ENCODE measurements around the gene RNPS1.
"Not testable (repeated sequence)": the region's sequence is repeated elsewhere in the genome, so short reads cannot be mapped to it uniquely, and the experiment has no call there.

RNPS1 gene

GRCh38 chr16:2244926-2245795 is 22.8 kb downstream of the RNPS1 start:
- in situ Hi-C loops (cut with HindIII; ENCODE audit: low sequenced_read_pairs): no loop called here
- DNase-seq (ENCODE audit: low read depth, low spot score): no peak
- no peak overlapping the region for H3K4me3 ChIP-seq (ENCODE audit: low read depth, low read length)
- TF ChIP-seq CTCF (IDR thresholded peaks at IDR 0.05; ENCODE audit: low read depth, low read length): no peak

GRCh38 chr16:2244301-2244700 is 23.6 kb downstream of the RNPS1 start:
- in situ Hi-C loops (cut with HindIII; ENCODE audit: low sequenced_read_pairs): no loop called here
- TF ChIP-seq CTCF (IDR thresholded peaks at IDR 0.05; ENCODE audit: low read depth, low read length): no peak
- no peak overlapping the region for H3K4me3 ChIP-seq (ENCODE audit: low read depth, low read length)
- DNase-seq (ENCODE audit: low read depth, low spot score): no peak

GRCh38 chr16:2243781-2244180 is 24.1 kb downstream of the RNPS1 start:
- DNase-seq (ENCODE audit: low read depth, low spot score): no peak
- H3K4me3 ChIP-seq (ENCODE audit: low read depth, low read length): no peak overlapping the region
- in situ Hi-C loops (cut with HindIII; ENCODE audit: low sequenced_read_pairs): no loop called here
- no peak for TF ChIP-seq CTCF (IDR thresholded peaks at IDR 0.05; ENCODE audit: low read depth, low read length)

- H3K4me3 ChIP-seq (ENCODE audit: low read depth, low read length): no peak overlapping the region
- in situ Hi-C loops (cut with HindIII; ENCODE audit: low sequenced_read_pairs): no loop called here
- TF ChIP-seq CTCF (IDR thresholded peaks at IDR 0.05; ENCODE audit: low read depth, low read length): no peak
- DNase-seq (ENCODE audit: low read depth, low spot score): no peak
Observed at GRCh38 chr16:2243031-2243528, 24.8 kb downstream of the RNPS1 start.

- DNase-seq (ENCODE audit: low read depth, low spot score): no peak
- H3K4me3 ChIP-seq (ENCODE audit: low read depth, low read length): no peak overlapping the region
- in situ Hi-C loops (cut with HindIII; ENCODE audit: low sequenced_read_pairs): no loop called here
- no peak for TF ChIP-seq CTCF (IDR thresholded peaks at IDR 0.05; ENCODE audit: low read depth, low read length)
Observed at GRCh38 chr16:2242598-2242997, 25.3 kb downstream of the RNPS1 start.

GRCh38 chr16:2240331-2240730 is 27.6 kb downstream of the RNPS1 start:
- H3K4me3 ChIP-seq (ENCODE audit: low read depth, low read length); DNase-seq (ENCODE audit: low read depth, low spot score); in situ Hi-C loops (cut with HindIII; ENCODE audit: low sequenced_read_pairs): not testable (repeated sequence)

All from astrocyte of the spinal cord (primary cell).